GM18907 (cell line): ENCODE results near the gene TM4SF4.

ENCODE experiments used
- ATAC-seq: cut with Tn5 transposase; IDR thresholded peaks from one replicate; pipeline ENCODE4 v1.9.1; 2021; ENCODE audit warnings: mild to moderate bottlenecking, moderate library complexity; ENCODE audit not compliant: unreplicated experiment

The TM4SF4 gene

GRCh38 chr3:149509526-149509925 is 35.0 kb downstream of the TM4SF4 start:
- no peak for ATAC-seq

DNA sequence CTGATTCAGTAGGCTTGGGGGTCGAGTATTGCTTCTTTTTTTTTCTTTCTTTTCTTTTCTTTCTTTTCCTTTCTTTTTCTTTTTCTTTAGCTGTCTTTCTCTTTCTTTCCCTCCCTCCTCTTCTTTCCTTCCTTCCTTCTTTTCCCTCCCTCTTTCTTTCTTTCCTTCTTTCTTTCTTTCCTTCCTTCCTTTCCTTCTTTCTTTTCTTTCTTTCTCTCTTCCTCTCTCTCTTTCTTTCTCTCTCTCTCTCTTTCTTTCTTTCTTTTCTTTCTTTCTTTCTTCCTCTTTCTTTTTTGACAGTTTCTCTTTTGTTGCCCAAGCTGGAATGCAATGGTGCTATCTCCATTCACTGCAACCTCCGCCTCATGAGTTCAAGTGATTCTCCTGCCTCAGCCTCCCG is 36.0 kb downstream of the TM4SF4 start:
- no peak for ATAC-seq

- no peak for ATAC-seq
Observed at GRCh38 chr3:149511040-149511626, 36.6 kb downstream of the TM4SF4 start.

GRCh38 chr3:149512073-149512782 is 37.7 kb downstream of the TM4SF4 start:
- peak; percentile 73 for ATAC-seq

DNA sequence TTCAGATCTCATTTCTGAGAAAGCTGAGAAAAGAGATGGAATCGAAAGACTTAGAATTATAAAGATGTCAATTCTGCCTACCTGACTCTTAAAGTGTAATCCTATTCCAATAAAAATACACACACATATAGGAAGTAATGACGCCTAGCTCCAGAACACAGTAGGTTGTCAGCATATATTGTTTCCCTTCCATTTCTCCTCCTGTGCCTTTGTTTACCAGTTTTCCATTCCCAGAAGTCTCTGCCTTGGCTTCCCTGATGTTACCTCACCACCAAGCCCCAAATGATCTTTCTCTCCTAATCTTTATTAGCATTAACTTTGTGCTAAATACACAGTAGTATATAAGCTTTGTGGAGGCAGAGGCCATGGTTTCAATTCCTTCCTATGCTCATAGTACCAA is 40.0 kb downstream of the TM4SF4 start:
- ATAC-seq, result no peak

DNA sequence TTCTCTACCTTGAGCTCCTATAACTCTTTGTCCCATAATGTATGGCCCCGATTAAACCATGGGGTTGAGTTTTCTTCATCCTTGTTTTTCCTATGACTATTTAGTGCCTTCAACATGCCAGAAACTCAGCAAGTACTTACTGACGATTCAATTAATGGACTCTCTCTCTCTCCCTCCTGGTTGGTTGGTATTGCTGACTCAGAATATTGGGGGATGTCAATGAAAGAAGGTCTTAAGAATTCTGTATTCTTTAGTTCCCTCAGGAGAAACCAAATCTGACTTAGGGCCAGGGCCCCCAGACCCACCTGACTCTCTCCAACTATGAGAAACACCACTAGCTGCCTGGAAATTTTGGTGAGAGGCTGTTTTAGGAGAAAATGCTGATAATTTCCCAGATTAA is 40.8 kb downstream of the TM4SF4 start:
- no peak for ATAC-seq

GRCh38 chr3:149516920-149517319 is 42.4 kb downstream of the TM4SF4 start:
- no peak for ATAC-seq

DNA sequence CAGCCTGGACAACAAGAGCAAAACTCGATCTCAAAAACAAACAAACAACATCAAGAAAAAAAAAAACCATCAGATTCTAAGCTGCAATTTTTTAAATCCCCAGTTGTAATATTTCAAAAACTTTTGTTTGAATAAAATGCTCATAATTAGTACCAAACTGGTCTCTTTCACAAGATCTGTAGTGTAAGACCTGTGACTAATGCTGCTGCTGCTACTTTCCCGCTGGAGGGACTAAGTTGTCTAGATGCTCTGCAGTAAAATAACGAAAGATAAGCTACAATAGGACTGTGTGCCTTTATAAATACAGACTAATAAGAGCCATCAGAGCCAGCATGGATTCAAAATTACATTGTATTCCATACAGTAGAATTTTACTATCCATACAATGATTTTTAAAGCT is 45.4 kb downstream of the TM4SF4 start:
- no peak for ATAC-seq

- no peak for ATAC-seq
Observed at GRCh38 chr3:149523512-149524299, 49.2 kb downstream of the TM4SF4 start.

DNA sequence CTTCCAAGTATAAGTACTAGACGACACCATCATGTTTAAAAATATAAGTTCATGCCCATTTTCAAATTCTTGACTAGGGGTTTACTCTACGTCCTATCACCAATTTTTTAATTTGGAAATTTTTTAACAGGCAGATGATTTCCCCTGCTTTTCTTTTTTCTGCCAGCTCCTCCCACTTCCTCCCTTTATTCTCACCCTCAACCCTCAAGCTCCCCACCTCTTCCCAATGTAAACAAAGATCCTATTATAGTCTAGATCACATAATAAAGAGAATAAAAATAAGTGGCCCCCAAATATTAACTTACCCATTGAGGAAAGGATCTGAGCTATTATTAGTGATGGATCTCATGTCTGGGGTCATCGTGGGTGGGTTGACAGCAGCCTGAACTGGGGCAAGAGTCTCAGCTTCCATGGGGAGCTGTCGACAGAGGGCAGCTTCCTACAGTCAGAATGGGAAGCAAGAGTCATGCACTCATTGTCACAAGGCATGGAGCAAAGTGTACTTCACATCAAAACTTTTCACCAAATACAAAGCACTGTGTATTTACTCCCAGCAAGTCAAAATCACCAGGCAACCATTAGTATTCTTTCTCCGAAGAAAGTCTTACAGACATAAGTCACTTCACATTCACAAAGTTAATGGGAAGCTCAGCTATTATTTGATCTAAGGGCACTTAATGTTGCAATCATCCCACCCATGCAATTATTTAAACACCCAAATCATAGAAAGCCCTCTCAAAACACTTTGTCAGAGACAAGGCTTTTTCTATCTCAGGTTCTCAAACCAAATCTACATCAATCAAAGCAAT is 53.2 kb downstream of the TM4SF4 start:
- no peak for ATAC-seq

DNA sequence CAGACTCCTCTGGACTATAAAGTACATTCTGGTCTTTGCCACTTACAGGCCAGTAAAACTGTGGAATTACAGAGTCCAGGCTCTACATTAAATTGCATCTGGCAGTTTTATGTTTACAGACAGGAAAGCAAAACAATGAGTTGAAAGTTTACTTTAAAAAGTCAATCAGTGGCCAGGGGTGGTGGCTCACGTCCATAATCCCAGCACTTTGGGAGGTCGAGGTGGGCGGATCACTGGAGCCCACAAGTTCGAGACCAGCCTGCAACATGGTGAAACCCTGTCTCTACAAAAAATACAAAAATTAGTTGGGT is 53.8 kb downstream of the TM4SF4 start:
- no peak for ATAC-seq

DNA sequence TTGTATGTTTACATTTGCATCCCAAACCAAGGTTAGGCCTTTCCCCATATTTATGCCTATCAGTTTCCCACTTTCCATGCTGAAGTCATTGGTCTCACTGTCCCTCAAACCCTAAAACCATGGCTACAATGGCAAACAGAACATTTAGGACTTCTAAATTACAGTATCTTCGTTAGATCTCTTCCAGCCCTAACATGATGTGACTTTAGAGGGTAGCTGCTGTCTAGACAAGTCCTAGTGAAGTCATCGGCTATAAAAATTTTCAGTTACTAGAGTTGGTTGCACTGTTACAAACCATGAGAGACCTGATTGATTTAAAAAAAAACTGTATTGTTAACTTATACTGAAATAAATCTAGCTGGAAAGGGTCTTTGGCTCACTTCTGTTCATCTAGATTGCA is 54.6 kb downstream of the TM4SF4 start:
- ATAC-seq, result no peak

DNA sequence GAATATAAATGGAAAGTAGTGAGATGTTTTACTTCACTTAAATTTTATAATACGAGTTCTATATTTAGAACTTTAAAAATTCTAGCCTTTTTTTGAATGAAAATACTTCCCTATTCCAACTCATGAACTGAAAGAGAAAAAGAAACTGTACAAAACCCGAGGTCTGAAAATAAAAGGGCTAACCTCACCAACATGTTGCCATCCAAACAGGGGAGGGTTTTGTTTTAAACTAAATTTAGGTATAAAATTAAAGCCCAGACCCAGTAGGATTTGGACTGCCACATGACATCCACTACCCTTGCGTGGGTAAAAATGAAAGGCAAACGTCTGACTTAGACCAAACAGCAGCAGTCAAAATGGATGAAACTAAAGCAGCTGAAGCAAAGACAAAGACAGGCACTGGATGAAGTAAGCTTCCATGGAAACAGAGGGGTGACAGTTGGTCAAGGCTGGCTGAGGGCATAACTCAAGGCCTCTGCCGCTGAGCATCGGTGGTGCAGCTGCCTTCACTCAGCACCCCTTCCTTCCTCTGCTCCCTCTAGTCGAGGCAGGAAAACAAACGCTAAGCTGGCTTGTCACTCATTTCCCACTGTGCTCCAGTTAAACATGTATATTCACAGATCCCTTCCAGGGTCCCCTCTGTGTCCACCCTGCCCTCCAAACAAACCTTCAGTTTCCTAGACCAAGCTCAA is 58.1 kb downstream of the TM4SF4 start:
- no peak for ATAC-seq

GRCh38 chr3:149534082-149534481 is 59.6 kb downstream of the TM4SF4 start:
- ATAC-seq, result no peak

DNA sequence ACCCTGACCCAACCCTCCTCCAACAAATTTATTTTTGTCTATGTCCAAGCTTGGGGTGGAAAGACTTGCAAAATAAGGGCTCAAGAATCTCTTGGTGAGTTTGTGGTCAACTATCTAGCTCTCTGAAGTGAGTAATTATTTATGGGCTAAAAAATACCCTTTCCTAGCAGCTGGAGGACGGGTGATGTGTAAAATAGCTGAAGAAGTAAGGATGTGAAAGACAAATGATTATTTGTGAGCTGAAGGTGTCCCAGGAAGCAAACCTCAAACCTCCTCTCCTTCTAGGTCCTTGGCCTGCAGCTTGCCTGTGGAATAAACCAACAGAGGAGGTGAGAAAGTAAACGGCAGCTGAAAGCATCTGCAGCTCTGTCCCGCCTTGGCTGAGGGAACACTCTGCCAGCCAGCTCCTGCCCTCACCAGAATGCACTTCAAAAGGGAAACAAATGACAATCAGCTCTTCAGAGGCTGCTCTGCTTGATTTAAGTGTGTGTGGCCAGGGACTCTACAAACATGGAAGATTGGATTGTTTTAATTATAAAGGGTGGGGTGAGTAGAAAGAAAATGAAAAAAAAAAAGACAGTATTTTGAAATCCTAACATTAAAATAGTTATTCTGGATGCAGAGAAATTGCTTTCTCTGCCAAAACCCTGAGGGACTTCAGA is 60.3 kb downstream of the TM4SF4 start:
- no peak for ATAC-seq

DNA sequence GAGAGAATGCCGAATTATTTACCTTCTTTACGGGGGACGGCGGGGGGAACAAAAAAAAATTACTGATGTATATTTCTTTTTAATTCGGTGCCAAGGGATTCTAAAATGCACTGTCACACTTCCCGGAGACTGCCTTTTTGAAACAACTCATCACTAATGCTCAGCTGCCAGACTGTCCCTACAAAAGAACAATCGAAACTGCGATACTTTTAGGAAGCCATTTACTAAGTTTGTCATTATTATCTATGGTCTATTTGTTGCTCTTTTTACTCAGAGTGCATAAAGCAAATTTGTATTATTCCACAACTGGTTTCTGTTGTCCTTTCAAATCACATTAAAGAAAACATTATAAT is 60.8 kb downstream of the TM4SF4 start:
- ATAC-seq, result no peak

- ATAC-seq, result no peak
Observed at GRCh38 chr3:149536429-149536828, 61.9 kb downstream of the TM4SF4 start.

GRCh38 chr3:149538371-149538770 is 63.9 kb downstream of the TM4SF4 start:
- no peak for ATAC-seq

- ATAC-seq, result no peak
Observed at GRCh38 chr3:149541091-149541491, 66.6 kb downstream of the TM4SF4 start.
